Measurements from ENCODE around the gene FMN2. TPM values are rescaled to one million over a fixed set of nuclear protein-coding genes. Genes with fewer than 3 reads are reported as not detected.

FMN2 gene
- total RNA-seq, 1 donor from 2014 or later, result not detected

GRCh38 chr1:240226102-240226501, 134.4 kb downstream of the FMN2 start:
- intact Hi-C loops (cut with micrococcal nuclease), result no loop called here
- Histone ChIP-seq H3K4me1 (no peaks in the 10 kb centered on the region), H3K4me3 (no peak overlapping the region), H3K27ac (replicated peaks) (no peak overlapping the region), H3K27me3 (ENCODE audit: low read depth) (no peaks in the 10 kb centered on the region), H3K9me3 (replicated peaks) (peaks cover 53% of the 10 kb centered on the region), H3K36me3 (no peaks in the 10 kb centered on the region)
- no peak for DNase-seq
- no peak for TF ChIP-seq CTCF (IDR thresholded peaks at IDR 0.05; ENCODE audit: borderline replicate concordance)

- Histone ChIP-seq H3K9me3 (replicated peaks) (peaks cover 20% of the 10 kb centered on the region), H3K27me3 (ENCODE audit: low read depth) (peaks cover 5% of the 10 kb centered on the region), H3K36me3 (no peaks in the 10 kb centered on the region), H3K27ac (replicated peaks) (no peak overlapping the region), H3K4me1 (no peaks in the 10 kb centered on the region), H3K4me3 (no peak overlapping the region)
- intact Hi-C loops (cut with micrococcal nuclease), result no loop called here
- TF ChIP-seq CTCF (IDR thresholded peaks at IDR 0.05; ENCODE audit: borderline replicate concordance), result no peak
- no peak for DNase-seq
Observed at GRCh38 chr1:240230816-240231215, 139.1 kb downstream of the FMN2 start.

- Histone ChIP-seq H3K9me3 (replicated peaks) (peaks cover 3% of the 10 kb centered on the region), H3K36me3 (no peaks in the 10 kb centered on the region), H3K27me3 (ENCODE audit: low read depth) (peaks cover 14% of the 10 kb centered on the region), H3K4me3 (no peak overlapping the region), H3K4me1 (no peaks in the 10 kb centered on the region), H3K27ac (replicated peaks) (no peak overlapping the region)
- intact Hi-C loops (cut with micrococcal nuclease), result no loop called here
- TF ChIP-seq CTCF (IDR thresholded peaks at IDR 0.05; ENCODE audit: borderline replicate concordance), result no peak
- no peak for DNase-seq
Observed at GRCh38 chr1:240232530-240232929, 140.8 kb downstream of the FMN2 start.

- Histone ChIP-seq H3K36me3 (no peaks in the 10 kb centered on the region), H3K4me3 (no peak overlapping the region), H3K4me1 (no peaks in the 10 kb centered on the region), H3K27me3 (ENCODE audit: low read depth) (peaks cover 14% of the 10 kb centered on the region), H3K9me3 (replicated peaks) (no peaks in the 10 kb centered on the region), H3K27ac (replicated peaks) (no peak overlapping the region)
- no peak for DNase-seq
- intact Hi-C loops (cut with micrococcal nuclease), result no loop called here
- TF ChIP-seq CTCF (IDR thresholded peaks at IDR 0.05; ENCODE audit: borderline replicate concordance), result no peak
Observed at GRCh38 chr1:240234485-240235210, 143.0 kb downstream of the FMN2 start.

GRCh38 chr1:240235521-240236288, 144.0 kb downstream of the FMN2 start:
- no peak for DNase-seq
- no peak overlapping the region for H3K4me3 ChIP-seq
- H3K36me3 ChIP-seq, result no peaks in the 10 kb centered on the region
- intact Hi-C loops (cut with micrococcal nuclease), result no loop called here
- no peak overlapping the region for H3K27ac ChIP-seq (replicated peaks)
- no peaks in the 10 kb centered on the region for H3K4me1 ChIP-seq
- no peak for TF ChIP-seq CTCF (IDR thresholded peaks at IDR 0.05; ENCODE audit: borderline replicate concordance)
- no peaks in the 10 kb centered on the region for H3K9me3 ChIP-seq (replicated peaks)
- H3K27me3 ChIP-seq (ENCODE audit: low read depth), result peaks cover 14% of the 10 kb centered on the region
